HG03175 (cell line): ENCODE results near the gene PPL.
A peak's percentile ranks its signal among the peaks of the same experiment; 100 is the strongest.
"Not testable (repeated sequence)": the region's sequence is repeated elsewhere in the genome, so short reads cannot be mapped to it uniquely, and the experiment has no call there.

ENCODE experiments used
- ATAC-seq: cut with Tn5 transposase; IDR thresholded peaks from one replicate; pipeline ENCODE4 v1.9.1; 2021; ENCODE audit warnings: mild to moderate bottlenecking, moderate library complexity; ENCODE audit not compliant: unreplicated experiment

PPL gene

DNA sequence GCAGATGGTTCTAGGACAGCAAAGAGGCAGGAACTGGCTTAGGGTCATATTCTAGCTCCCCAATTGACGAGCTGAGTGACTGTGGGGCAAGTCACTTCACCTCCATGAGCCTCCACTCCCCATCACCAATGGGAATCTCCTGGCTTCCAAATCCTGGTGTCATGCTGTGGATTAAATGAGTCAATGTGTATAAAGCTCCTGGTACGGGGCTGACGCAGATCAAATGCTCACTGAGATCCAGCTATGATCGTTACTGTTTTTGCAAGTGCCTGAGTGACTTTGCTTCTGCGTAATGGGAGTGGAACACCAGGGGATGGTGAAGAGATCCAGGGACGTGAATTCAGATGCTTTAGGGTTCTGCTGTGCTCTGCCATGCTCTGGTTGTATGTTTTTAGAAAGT lies 23.6 kb upstream of the PPL start:
- no peak for ATAC-seq

DNA sequence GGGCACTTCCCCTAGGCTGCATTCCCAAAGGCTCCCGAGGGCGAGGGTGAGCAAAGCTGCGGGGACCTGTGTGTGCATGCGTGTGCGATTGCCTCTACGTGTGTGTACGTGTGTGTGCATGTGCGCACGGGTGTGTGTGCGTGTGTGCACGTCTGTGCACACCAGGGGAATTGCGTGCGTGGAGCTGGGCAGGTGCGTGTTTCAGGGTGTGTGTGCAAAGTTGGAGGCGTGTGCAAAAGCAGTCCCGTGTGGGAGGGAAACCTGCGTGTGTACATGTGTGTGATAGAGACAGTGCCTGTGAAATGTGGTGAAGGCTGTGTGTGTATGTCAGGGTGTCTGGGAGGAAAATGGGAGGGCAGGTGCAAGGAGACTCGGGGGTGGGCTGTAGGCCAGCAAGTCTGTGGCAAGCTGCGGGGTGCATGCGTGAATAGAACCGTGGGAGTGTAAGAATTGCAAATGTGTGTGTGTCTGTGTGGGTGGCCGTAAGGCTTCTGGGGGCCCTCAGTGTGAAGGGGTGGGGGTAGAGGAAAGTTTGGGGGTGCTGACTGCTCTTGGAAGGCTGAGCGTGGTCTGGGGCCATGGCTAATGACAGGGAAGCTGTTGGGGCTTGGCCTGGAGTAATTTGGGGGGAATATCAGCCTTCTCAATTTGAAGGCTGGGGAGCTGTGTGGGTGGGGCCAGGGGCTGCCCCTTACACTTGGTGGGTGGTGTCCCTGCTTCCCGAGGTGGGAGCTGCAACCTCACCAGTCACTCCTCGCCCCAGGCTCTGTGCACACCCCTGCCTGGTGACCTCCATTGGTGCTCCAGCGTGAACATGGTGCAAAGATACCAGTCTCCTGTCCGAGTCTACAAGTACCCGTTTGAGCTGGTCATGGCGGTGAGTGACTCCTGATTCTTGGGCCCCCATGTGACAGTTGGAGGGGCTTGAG lies 21.8 kb upstream of the PPL start:
- no peak for ATAC-seq

DNA sequence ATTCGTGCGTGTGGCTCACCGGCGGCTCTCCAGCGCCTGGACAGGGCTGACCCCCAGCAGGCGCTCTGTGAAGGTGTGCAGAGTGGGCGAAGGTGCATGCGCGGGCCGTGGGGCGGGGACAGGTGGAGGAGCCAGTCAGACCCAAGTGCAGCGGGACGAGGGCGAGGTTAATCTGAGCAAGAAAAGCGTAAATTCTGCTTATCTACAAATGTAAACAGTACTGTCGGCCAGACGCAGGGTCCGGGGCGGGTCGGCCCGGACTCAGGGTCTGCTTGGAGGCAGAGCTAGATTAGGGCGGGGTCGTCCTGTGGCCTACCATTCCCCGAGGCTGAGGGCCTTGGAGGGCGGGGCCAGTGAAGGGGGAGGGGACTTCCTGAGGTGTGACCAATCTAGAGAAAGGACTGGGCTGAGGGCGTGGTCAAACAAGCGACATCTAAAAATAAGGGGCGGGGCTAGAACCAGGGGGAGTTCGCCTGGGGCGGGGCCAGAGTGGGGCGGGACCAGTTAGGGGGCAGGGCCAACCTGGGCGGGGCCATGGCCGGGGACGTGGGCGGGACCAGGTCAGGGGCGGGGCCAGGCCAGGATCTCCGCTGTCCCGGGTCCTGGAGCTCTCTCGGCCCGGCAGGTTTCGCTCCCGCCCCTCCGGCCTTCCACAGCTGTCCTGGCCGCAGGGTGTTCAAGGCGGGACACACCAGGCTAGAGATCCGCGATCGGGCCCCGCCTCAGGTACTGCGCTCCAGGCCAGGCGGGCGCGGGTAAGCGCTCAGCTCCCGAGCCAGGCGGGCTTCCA lies 21.0 kb upstream of the PPL start, which contains the start of gene SEC14L5:
TSS of gene SEC14L5 (plus strand) at position 611 of the 790 bp plus-strand sequence. CDS start 994 bp downstream, outside the sequence.
- peak; percentile 62 for ATAC-seq

DNA sequence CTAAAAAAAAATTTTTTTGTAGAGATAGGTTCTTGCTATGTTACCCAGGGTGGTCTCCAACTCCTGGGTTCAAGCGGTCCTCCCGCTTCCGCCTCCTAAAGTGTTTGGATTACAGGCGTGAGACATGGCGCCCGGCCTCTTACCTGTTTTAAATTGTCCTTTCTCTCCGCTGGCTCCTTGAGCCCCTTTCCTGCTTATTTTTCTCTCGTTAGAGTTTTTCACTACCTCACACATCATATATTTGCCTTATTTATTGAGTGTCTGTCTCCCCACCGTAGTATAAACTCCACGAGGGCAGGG lies 20.4 kb upstream of the PPL start:
- ATAC-seq: no peak

DNA sequence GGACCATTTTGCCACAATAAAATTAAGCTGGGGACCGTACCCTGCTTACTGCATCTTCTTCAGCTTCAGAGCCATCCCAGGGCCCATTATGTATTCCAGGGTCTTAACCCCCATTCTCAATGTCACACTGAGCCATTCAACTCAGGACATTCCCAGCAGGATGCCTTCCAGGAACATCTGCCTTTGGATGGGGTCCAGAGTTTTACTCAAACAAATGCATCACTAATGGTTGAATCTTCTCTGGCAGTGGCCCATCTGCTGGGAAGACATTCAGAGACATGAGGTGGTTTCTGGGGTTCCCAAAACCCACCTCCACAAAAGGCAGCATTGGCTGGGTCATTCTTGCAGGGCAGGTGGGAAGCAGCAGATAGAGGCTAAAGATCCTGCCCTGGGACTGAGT lies 17.8 kb upstream of the PPL start:
- ATAC-seq: no peak

DNA sequence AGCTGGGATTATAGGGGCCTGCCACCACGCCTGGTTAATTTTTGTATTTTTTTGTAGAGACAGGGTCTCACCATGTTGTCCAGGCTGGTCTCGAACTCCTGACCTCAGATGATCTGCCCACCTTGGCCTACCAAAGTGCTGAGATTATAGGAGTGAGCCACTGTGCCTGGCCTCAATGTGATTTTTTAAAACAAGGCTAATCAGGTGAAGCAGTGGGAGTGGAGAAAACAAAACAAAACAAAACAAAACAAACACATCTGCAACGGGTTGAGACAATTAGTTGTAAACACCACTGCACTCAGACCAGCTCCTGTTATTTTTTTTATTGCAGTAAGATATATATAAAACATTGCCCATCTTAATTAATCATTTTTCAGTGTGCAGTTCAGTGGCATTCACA lies 14.6 kb upstream of the PPL start:
- not testable (repeated sequence) for ATAC-seq

DNA sequence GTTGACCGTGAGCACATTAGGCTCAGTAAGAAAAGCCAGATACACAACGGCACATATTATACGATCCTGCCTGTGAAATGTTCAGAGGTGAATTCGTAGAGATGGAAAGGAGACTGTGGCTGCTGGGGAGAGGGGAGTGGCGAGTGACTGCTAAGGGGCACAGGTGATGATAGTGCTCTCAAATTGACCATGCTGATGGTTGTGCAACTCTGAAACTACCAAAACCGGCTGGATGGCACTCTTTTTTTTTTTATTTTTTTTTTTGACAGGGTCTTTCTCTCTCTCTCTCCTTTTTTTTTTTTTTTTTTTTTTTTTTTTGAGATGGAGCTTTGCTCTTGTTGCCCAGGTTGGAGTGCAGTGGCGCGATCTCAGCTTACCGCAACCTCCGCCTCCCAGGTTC lies 13.0 kb upstream of the PPL start:
- ATAC-seq: no peak

DNA sequence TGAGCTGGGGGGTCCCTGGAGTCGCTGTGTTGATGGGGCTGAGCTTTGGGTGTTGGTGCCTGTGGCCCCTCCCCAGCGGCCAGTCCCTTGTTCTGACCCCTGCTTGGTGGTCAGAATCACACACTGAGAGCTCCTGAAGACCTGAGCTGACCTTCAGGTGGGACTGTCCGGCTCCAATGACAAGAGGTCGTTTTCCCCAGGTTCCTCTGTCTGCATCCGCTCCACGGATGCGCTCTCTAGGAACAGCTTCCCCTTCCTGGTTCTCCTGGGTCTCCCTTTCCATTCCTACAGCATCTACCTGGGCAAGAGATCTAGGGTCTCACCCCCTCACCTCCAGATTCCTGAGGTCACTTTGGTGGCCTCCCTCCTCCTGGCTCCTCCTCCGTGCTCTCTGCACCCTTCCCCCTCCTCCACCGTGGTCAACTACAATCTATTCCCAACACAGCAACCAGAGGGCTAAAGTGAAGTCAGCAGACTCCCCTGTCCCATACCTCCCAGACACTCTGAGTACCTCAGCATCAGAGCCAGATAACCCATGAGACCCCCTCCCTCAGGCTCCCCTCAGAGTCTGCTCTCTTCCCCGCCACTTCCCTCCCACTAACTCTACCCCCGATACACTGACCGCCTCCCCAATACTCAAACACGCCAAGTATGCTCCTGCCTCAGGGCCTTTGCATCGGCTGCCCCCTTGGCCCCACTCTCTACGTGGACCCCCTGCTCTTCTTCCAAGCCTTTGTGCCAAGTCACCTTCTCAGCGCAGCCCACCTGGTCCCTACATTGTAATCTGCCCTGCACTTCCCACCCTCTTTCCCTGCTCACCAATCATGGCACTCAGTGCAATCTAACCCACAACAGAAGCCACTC lies 12.2 kb upstream of the PPL start:
- ATAC-seq: no peak

DNA sequence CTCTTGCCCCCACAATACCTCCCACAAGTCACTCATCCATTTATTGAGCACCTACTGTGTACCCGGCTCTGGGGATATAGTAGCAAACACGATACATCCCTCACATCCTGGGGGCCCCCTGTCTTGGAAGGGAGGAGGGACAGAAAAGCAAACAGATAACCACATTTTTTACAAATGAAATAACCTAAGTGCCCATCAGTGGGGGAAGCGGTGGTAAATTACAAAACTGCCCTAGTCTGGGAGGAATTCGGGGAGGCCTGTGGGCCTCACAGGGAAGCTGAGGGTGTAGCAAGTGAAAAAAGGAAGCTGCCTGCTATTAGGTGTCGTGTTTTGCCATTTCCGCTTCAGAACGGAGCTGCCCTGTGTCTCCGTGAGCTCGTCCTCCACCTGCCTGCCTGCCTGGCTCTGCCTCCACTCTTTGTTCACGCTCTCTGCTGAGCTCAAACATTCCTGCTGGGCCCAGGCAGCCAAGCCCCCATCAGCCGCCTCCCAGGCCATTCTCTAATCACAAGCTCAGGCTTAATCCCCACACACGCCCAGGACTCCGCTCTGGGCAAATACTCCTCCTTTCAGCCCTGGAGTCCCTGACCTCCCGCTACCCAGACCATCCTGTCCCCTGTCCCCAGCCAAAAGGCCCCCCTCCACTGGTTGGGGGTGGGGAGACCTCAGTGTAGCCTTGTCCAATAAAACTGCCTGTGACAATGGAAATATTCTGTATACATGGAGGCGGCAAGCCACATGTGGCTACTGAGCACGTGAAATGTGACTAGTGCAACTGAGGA lies 11.0 kb upstream of the PPL start:
- ATAC-seq: no peak

DNA sequence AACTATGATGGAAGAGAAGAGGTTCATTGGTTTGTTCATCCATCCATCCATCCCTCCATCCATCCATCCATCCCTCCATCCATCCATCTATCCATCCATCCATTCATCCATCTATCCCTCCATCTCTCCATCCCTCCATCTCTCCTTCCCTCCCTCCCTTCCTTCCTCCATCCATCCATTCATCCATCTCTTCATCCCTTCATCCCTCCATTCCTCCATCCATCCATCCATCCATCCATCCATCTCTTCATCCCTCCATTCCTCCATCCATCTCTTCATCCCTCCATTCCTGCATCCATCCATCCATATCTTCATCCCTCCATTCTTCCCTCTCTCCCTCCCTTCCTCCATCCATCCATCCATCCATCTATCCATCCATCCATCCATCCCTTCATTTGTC lies 10.0 kb upstream of the PPL start:
- no peak for ATAC-seq

DNA sequence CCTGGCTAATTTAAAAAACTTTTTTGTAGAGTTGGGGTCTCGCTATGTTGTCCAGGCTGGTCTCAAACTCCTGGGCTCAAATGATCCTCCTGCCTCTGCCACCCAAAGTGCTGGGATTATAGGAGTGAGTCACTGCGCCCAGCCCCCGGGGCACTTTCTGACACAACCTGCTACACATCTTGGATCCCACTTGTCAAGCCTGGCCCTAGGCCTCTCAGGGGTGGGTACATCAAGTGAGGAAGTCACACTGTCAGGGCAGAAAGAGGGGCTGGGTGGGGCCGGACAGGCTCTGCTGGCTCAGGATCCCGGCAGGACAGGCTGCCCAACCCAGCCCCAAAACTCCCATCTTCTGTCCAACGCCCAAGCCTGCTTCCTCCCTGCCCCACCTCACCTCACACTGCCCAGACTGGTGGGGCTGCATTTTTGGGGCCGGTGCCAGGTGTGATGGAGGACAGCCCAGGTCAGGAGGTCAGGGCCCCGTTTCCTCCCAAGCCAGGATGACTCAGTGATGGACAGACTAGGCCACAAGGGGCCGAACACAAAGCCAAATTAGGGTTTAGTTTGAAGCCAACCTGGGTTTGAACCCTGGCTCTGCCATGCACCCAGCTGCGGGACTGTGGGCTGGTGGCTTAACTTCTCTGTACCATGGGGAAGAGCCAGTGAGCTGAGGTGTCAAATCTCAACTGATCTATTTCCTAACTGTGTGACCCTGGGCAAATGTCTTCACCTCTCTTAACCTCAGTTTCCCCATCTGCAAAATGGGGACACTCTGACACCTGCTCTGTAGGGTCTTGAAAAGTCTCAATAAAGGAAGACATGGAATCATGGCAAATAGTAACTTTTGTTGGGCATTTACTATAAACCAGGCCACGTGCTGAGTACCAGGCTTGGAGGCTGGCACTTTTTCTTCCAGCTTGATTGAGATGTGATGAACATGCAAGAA lies 8.9 kb upstream of the PPL start:
- ATAC-seq: no peak

DNA sequence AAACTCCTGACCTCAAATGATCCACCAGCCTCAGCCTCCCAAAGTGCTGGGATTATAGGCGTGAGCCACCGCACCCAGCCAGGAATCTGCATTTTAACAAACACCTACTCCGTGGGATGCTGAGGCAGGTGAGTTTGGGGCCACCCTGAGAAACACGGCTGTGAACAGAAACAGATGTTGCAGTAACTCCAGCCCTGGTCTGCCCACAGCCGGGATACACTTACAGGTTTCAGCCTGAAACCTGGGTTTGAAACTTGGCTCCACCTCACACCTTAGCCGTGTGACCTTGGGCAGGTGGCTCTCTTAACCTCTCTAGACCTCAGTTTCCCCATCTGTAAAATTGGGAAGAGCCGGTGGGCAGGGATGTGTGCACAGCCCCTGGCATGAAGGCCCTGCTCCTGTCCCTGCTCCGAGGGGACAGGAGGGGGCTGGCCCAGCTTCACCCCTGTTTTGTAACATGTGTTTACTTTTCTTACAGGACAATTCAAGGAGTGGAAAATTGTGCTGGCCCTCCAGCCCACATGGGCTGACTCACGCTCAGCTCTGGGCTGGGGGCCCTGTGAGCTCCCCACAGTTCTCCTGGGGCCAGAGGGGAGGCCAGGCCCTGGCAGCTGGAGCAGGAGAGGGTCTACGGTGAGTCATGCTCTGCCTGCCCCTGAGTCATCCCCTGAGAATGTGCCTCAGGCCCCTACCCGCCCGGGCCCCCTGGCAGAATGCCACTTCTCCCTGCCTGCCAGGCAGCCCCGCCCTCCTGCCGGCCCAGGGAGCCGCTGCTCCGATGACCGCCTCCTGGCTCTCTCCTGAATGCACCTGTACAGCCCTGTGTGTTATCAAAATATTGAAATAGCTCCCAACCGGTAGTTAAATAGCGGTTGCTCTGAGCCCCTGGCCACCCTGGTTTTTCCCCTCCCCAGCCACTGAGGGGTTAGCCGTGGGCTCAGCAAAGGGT lies 7.7 kb upstream of the PPL start:
- ATAC-seq: no peak

DNA sequence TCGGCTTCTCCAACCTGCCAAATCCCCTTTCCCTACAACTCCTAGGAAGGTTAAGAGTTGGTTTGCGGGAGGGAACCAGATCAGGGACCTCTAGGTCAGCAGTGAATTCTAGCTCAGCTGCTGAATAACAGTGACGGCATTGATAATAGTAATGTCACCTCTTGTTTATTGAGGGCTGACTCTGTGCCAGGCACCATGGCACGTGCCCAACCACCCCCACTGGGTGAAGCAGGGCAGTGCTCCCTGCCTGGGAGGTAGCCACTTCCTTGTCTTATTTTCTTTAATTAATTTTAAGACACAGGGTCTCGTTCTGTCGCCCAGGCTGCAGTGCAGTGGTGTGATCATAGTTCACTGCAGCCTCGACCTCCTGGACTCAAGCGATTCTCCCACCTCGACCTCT lies 5.5 kb upstream of the PPL start:
- no peak for ATAC-seq

DNA sequence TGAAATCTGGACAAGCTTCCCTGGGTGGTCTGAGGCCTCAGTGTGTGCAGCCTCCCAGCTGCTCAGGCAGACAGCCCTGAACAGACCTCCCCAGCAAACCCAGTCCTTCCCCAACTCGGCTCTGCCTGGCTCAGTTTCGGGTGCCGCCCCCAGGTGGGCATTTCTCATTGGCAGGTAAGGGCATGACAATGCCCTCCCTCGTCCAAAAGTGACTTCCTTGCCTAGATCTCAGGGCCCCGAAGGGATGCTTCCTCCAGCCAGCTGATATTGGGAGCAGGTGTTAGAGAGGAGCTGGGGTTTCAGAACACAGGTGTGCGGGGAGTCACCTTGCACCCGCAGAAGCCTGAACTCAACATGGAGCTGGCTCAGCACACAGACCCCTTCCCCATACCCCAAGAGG lies 3.8 kb upstream of the PPL start:
- no peak for ATAC-seq

DNA sequence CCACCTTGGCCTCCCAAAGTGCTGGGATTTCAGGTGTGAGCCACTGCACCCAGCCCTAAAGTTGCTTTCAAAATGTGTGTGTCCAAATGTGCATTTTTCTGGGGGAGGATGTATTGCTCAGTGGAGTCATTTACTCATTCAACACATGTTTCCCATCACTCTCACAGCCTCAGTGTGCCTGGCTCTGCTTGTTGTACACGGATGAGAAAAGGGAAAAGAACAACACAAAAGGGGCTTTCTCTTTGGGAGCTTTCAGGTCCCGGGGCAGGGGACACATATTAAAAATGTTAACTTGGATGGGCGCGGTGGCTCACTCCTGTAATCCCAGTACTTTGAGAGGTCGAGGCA lies 1.7 kb upstream of the PPL start:
- no peak for ATAC-seq

DNA sequence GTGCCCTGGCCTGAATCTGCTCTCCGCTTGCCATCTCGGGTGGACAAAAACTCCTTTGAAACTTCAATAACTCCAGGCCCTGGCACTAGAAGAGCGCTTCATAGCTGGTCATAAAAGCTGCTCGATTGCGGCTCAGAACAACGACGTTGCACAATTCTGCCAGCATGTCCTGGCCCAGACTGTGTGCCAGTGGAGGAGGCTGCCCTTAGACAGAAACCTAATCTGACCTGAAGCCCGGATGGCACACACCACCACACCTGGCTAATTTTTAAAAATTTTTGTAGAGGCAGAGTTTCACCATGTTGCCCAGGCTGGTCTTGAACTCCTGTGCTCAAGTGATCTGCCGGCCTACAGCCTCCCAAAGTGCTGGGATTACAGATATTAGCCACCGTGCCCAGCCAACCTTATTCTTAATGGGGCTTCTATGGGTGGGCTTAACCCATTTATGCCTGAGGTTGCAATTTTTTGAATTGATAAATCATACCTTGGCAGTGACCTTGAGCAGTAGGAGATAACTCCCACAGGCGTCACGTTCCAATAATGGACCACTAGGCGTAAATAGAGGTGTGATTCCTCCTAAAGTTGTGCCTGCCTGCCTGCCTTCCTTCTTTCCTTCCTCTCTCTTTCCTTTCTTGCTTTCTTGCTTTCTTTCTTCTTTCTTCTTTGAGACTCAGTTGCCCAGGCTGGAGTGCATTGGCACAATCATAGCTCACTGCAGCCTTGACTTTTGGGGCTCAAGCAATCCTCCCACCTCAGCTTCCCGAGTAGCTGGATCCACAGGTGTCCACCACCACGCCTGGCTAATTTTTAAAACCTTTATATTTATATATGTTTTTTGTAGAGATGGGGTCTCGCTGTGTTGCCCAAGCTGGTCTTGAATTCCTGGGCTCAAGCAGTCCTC lies 1.1 kb upstream of the PPL start:
- no peak for ATAC-seq
